Measurements from ENCODE around the gene PTPN21. TPM values are rescaled to one million over a fixed set of nuclear protein-coding genes. Genes with fewer than 3 reads are reported as not detected.

PTPN21 gene
- total RNA-seq, 1 experiment from 2014 or later = 15.0 TPM

DNA sequence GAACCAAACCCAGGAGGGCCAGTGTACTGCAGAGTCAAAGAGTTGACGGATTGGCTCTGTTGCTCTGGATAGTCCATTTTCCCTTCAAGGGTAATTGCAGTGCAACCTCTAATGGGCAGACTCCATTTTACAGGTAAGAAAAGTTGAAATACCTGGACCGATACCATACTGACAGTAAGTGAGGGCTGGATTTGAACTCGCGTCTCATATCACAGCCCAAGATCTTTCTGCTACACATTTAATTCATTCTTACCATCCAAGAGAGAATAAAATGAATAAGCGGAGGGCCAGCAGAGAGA lies 7.7 kb upstream of the PTPN21 start:
- H3K27ac ChIP-seq (ENCODE audit: low read length) = peak overlapping the region; percentile 85
- H3K36me3 ChIP-seq (ENCODE audit: control insufficient read depth, insufficient read depth, low read length) = peaks cover 3% of the 10 kb centered on the region
- no peaks in the 10 kb centered on the region for H3K9me3 ChIP-seq (ENCODE audit: control insufficient read depth, insufficient read depth, low read depth, low read length)
- BruUV-seq (replicated peaks) = no TSS peak
- H3K4me3 ChIP-seq (ENCODE audit: low read depth in 2 of 2, low read length in 2 of 2) = peak overlapping the region; percentile 74 to 77
- TF ChIP-seq POLR2AphosphoS5 (IDR thresholded peaks at IDR 0.05; ENCODE audit: low read depth, low read length) = no peak
- no peak for TF ChIP-seq TCF7L2 (IDR thresholded peaks at IDR 0.05; ENCODE audit: low read depth, low read length)
- no peak for TF ChIP-seq SIN3A (IDR thresholded peaks at IDR 0.05; ENCODE audit: borderline replicate concordance, insufficient read depth, low read depth, low read length)
- TF ChIP-seq, protein P1, sequence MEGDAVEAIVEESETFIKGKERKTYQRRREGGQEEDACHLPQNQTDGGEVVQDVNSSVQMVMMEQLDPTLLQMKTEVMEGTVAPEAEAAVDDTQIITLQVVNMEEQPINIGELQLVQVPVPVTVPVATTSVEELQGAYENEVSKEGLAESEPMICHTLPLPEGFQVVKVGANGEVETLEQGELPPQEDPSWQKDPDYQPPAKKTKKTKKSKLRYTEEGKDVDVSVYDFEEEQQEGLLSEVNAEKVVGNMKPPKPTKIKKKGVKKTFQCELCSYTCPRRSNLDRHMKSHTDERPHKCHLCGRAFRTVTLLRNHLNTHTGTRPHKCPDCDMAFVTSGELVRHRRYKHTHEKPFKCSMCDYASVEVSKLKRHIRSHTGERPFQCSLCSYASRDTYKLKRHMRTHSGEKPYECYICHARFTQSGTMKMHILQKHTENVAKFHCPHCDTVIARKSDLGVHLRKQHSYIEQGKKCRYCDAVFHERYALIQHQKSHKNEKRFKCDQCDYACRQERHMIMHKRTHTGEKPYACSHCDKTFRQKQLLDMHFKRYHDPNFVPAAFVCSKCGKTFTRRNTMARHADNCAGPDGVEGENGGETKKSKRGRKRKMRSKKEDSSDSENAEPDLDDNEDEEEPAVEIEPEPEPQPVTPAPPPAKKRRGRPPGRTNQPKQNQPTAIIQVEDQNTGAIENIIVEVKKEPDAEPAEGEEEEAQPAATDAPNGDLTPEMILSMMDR (IDR thresholded peaks at IDR 0.05) = no peak
- peak; percentile 18 for ATAC-seq
- ChIA-PET POLR2A (no interaction called here), CTCF (no interaction called here)
- intact Hi-C loops (cut with micrococcal nuclease; ENCODE audit: unreplicated experiment) (no loop called here), in situ Hi-C loops (cut with HindIII; ENCODE audit: low pct_unique_long_range_greater_than_20kb, low sequenced_read_pairs) (no loop called here)
- H3K27me3 ChIP-seq (ENCODE audit: control insufficient read depth, insufficient read depth, low read length) = no peaks in the 10 kb centered on the region
- DNase-seq (ENCODE audit: low read depth, low spot score) = no peak
- peaks cover 7% of the 10 kb centered on the region for H3K4me1 ChIP-seq (ENCODE audit: control insufficient read depth, insufficient read depth, low read length)

DNA sequence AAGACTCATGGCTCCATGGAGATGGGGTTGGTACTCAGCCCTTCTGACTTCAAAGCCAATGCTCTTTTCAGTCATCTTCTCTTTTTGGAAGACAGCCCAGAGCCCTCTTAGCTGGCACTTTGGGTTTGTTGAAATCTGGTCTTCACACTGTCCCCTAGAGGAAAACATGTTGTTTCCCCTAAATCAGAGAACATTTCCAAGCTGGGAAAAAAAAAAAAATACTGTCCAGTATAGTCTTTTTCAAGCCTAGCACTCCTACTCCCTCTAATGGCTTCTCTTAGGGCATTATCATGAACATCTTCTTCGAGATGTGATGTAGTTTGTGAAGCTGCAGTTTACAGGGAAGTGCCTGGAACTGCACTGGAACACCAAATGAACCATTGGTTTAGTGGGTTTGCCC lies 5.0 kb upstream of the PTPN21 start:
- no peak overlapping the region for H3K27ac ChIP-seq (ENCODE audit: low read length)
- no peaks in the 10 kb centered on the region for H3K9me3 ChIP-seq (ENCODE audit: control insufficient read depth, insufficient read depth, low read depth, low read length)
- no peak for DNase-seq (ENCODE audit: low read depth, low spot score)
- intact Hi-C loops (cut with micrococcal nuclease; ENCODE audit: unreplicated experiment) = loop anchor here (10.0 kb wide), 1 partner anchor 65 kb away; no protein-coding TSS in a partner anchor
- POLR2A ChIA-PET = no interaction called here
- peaks cover 11% of the 10 kb centered on the region for H3K4me1 ChIP-seq (ENCODE audit: control insufficient read depth, insufficient read depth, low read length)
- no TSS peak for BruUV-seq (replicated peaks)
- H3K36me3 ChIP-seq (ENCODE audit: control insufficient read depth, insufficient read depth, low read length) = peaks cover 3% of the 10 kb centered on the region
- no peak overlapping the region for H3K4me3 ChIP-seq (ENCODE audit: low read depth in 2 of 2, low read length in 2 of 2)
- no peak for ATAC-seq
- in situ Hi-C loops (cut with HindIII; ENCODE audit: low pct_unique_long_range_greater_than_20kb, low sequenced_read_pairs) = no loop called here
- TF ChIP-seq TCF7L2 (IDR thresholded peaks at IDR 0.05; ENCODE audit: low read depth, low read length) = no peak
- no peak for TF ChIP-seq SIN3A (IDR thresholded peaks at IDR 0.05; ENCODE audit: borderline replicate concordance, insufficient read depth, low read depth, low read length)
- TF ChIP-seq POLR2AphosphoS5 (IDR thresholded peaks at IDR 0.05; ENCODE audit: low read depth, low read length) = no peak
- TF ChIP-seq, protein P2, sequence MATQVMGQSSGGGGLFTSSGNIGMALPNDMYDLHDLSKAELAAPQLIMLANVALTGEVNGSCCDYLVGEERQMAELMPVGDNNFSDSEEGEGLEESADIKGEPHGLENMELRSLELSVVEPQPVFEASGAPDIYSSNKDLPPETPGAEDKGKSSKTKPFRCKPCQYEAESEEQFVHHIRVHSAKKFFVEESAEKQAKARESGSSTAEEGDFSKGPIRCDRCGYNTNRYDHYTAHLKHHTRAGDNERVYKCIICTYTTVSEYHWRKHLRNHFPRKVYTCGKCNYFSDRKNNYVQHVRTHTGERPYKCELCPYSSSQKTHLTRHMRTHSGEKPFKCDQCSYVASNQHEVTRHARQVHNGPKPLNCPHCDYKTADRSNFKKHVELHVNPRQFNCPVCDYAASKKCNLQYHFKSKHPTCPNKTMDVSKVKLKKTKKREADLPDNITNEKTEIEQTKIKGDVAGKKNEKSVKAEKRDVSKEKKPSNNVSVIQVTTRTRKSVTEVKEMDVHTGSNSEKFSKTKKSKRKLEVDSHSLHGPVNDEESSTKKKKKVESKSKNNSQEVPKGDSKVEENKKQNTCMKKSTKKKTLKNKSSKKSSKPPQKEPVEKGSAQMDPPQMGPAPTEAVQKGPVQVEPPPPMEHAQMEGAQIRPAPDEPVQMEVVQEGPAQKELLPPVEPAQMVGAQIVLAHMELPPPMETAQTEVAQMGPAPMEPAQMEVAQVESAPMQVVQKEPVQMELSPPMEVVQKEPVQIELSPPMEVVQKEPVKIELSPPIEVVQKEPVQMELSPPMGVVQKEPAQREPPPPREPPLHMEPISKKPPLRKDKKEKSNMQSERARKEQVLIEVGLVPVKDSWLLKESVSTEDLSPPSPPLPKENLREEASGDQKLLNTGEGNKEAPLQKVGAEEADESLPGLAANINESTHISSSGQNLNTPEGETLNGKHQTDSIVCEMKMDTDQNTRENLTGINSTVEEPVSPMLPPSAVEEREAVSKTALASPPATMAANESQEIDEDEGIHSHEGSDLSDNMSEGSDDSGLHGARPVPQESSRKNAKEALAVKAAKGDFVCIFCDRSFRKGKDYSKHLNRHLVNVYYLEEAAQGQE (IDR thresholded peaks at IDR 0.05; ENCODE audit: insufficient read depth in 1 of 2, low read depth in 2 of 2, low read length in 1 of 2) = no peak
- TF ChIP-seq, protein P1 (IDR thresholded peaks at IDR 0.05) = peak; percentile 52
- CTCF ChIA-PET = interaction anchor here (0.7 kb wide), 1 partner anchor 179 kb away, joined by 3 read pairs; no protein-coding TSS in a partner anchor
- H3K27me3 ChIP-seq (ENCODE audit: control insufficient read depth, insufficient read depth, low read length) = no peaks in the 10 kb centered on the region
